Keratinocyte (primary cell): ENCODE measurements around the gene DNLZ.

Source experiments
- CTCF ChIP-seq, 3 experiments: IDR thresholded peaks in 1 of 3; conservative IDR thresholded peaks in 1 of 3; optimal IDR thresholded peaks in 1 of 3; 2 replicates in 2 of 3; 3 replicates in 1 of 3; pipeline versions ENCODE3 to v1.5.1; 2011; ENCODE audit warnings: low read length in 3 of 3, mild to moderate bottlenecking in 3 of 3, moderate library complexity in 2 of 3, control low read depth in 1 of 3, inconsistent platforms in 1 of 3; ENCODE audit not compliant: insufficient read depth in 2 of 3; ENCODE audit errors: extremely low read depth in 1 of 3
- EZH2 ChIP-seq: IDR thresholded peaks from one replicate; pipeline ENCODE4 v1.6.1; 2012; ENCODE audit warnings: inconsistent platforms, mild to moderate bottlenecking, low read length, moderate library complexity

- TF ChIP-seq CTCF (optimal IDR thresholded peaks at IDR 0.05 in 1 of 3, IDR thresholded peaks at IDR 0.05 in 1 of 3, conservative IDR thresholded peaks at IDR 0.05 in 1 of 3; ENCODE audit: extremely low read depth in 1 of 3, insufficient read depth in 2 of 3, low read length in 3 of 3) (no peak), EZH2 (no peak)
Measured at GRCh38 chr9:136362450-136362784, 1.1 kb downstream of the DNLZ start.
